Left lung (tissue), 10 donors: ENCODE measurements around the gene AKAP12. TPM values are rescaled to one million over a fixed set of nuclear protein-coding genes. Genes with fewer than 3 reads are reported as not detected.
A peak's percentile ranks its signal among the peaks of the same experiment; 100 is the strongest.

ENCODE experiments used
- ATAC-seq: fragments of 200-7000 bp; cut with Tn5 transposase; one replicate; pipeline ENCODE4 v1.9.1; 2020; ENCODE audit warnings: moderate library complexity
- DNase-seq, 4 donors: peaks; one replicate each; pipeline ENCODE4 v3.0.0-alpha.2; 2013 to 2020
- H3K27ac ChIP-seq, 2 donors: fragments of 200-600 bp; sonication (generic) in 1 of 2; one replicate each; pipeline versions ENCODE4 v1.5.0 to v1.8.0; 2020 to 2021
- H3K27me3 ChIP-seq, 2 donors: fragments of 200-600 bp; sonication (generic) in 1 of 2; one replicate each; pipeline versions ENCODE4 v1.5.0 to v1.8.0; 2020 to 2021
- H3K36me3 ChIP-seq, 2 donors: fragments of 200-600 bp; sonication (generic) in 1 of 2; one replicate each; pipeline versions ENCODE4 v1.5.0 to v1.8.0; 2020 to 2021
- H3K4me1 ChIP-seq, 2 donors: fragments of 200-600 bp; one replicate each; pipeline ENCODE4 v1.8.0; 2021
- H3K4me3 ChIP-seq, 2 donors: fragments of 200-600 bp; sonication (generic) in 1 of 2; one replicate each; pipeline versions ENCODE4 v1.5.0 to v1.8.0; 2020 to 2021; ENCODE audit warnings: mild to moderate bottlenecking in 1 of 2
- H3K9me3 ChIP-seq, 2 donors: fragments of 200-600 bp; sonication (generic) in 1 of 2; one replicate each; pipeline versions ENCODE4 v1.5.0 to v1.8.0; 2020 to 2021
- intact Hi-C, 2 donors: fragments of 100-400 bp; cut with DNase I; formaldehyde crosslinking; loops; one replicate each; pipeline versions ENCODE4 v1.11.2 to v1.14.2; 2022
- polyA plus RNA-seq, 6 donors: library from polyadenylated mRNA; unstranded; fragments of 120-200 nt; gene quantifications; one replicate each; pipeline ENCODE4 v1.2.1, GENCODE V29; 2013; ENCODE audit not compliant: insufficient read length in 6 of 6
- total RNA-seq, 2 donors: library from RNA; stranded (reverse); fragmentation: NEBNext Ultra II Directional; extraction: Animal tissue kit (Norgen Biotek cat#: 25700); gene quantifications; one replicate each; pipeline ENCODE4 v1.2.1, GENCODE V29; 2021
- TF ChIP-seq, protein P1 (sequence below), 2 donors: fragments of 200-600 bp; sonication (generic) in 1 of 2; IDR thresholded peaks; one replicate each; pipeline versions ENCODE4 v1.5.0 to v1.8.0; 2021; ENCODE audit warnings: antibody characterized with exemption in 2 of 2
- donor health status: DM: no; HTN: yes; CAD: no.
- donor health status: DM: no; HTN: no; CAD: no.

AKAP12 gene
- total and polyA plus RNA-seq, 8 donors = 28.9 to 125 (median 98.7) TPM

DNA sequence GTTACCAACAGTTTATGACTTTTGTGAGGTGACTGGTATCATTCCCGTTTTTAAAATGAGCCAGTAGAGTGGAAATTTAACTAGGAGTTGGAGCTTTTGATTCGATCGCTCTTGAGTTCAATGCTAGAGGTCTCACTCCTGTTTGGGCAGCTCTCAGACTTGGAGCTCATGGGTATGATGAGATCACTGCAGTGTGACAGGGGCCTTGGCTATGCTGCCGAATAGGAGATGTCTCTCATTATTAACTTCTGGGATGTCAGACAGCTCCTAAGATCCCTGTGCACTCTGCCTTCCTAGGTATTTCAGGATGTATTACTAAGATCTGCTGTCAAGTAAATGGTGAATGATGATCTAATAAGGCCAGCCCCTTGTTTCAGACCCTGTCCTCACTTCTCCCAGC lies 20.4 kb downstream of the AKAP12 start:
- no peak overlapping the region for H3K27ac ChIP-seq
- intact Hi-C loops = no loop called here
- H3K9me3 ChIP-seq = no peaks in the 10 kb centered on the region
- ATAC-seq (no peak), DNase-seq (no peak)
- H3K4me1 ChIP-seq = peaks cover 0 to 1% of the 10 kb centered on the region in 2 donors
- H3K36me3 ChIP-seq = no peaks in the 10 kb centered on the region
- TF ChIP-seq, protein P1, sequence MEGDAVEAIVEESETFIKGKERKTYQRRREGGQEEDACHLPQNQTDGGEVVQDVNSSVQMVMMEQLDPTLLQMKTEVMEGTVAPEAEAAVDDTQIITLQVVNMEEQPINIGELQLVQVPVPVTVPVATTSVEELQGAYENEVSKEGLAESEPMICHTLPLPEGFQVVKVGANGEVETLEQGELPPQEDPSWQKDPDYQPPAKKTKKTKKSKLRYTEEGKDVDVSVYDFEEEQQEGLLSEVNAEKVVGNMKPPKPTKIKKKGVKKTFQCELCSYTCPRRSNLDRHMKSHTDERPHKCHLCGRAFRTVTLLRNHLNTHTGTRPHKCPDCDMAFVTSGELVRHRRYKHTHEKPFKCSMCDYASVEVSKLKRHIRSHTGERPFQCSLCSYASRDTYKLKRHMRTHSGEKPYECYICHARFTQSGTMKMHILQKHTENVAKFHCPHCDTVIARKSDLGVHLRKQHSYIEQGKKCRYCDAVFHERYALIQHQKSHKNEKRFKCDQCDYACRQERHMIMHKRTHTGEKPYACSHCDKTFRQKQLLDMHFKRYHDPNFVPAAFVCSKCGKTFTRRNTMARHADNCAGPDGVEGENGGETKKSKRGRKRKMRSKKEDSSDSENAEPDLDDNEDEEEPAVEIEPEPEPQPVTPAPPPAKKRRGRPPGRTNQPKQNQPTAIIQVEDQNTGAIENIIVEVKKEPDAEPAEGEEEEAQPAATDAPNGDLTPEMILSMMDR (IDR thresholded peaks at IDR 0.05) = no peak
- H3K27me3 ChIP-seq = no peaks in the 10 kb centered on the region
- no peak overlapping the region for H3K4me3 ChIP-seq

DNA sequence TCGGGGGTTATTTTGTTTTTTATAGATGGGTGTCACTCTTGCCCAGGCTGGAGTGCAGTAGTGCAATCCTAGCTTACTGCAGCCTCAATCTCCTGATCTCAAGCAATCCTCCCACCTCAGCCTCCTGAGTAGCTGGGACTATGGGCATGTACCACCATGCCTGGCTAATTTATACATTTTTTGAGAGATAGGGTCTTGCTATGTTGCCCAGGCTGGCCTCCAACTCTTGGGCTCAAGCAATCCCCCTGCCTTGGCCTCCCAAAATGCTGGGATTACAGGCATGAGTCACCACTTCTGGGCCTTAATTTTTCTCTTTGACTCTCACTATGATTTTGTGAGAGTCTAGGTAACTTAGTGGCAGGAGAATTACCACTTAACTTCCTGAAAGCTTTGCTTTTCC lies 23.3 kb downstream of the AKAP12 start:
- H3K4me1 ChIP-seq = no peaks in the 10 kb centered on the region
- no peak overlapping the region for H3K27ac ChIP-seq
- intact Hi-C loops = no loop called here
- no peaks in the 10 kb centered on the region for H3K27me3 ChIP-seq
- no peak overlapping the region for H3K4me3 ChIP-seq
- no peak for DNase-seq
- TF ChIP-seq, protein P1 (IDR thresholded peaks at IDR 0.05) = no peak
- ATAC-seq = peak; percentile 41
- H3K36me3 ChIP-seq = no peaks in the 10 kb centered on the region
- no peaks in the 10 kb centered on the region for H3K9me3 ChIP-seq

DNA sequence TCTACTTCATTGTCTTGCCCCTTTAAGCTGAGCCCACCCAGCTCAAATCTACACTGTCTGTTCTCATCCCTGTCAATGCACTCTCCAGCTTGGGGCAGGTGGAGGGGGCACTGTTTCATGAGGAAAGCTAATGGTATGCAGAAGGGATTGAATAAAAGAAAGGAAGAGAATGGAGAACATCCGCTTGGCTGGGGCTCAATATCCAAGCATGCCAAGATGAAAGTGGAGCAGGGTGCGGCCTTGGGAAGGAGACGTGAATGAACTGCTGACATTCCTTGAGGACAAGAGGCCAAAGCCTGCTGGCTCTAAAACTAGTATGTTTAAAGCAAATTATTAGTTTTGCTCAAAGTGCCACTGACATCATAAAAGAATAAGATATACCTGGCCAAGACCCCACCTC lies 24.2 kb downstream of the AKAP12 start:
- Histone ChIP-seq H3K27me3 (no peaks in the 10 kb centered on the region), H3K27ac (no peak overlapping the region), H3K9me3 (no peaks in the 10 kb centered on the region), H3K4me3 (no peak overlapping the region), H3K36me3 (no peaks in the 10 kb centered on the region), H3K4me1 (no peaks in the 10 kb centered on the region)
- ATAC-seq (peak; percentile 78), DNase-seq (peak in 1 of 4 donors; percentile 46)
- TF ChIP-seq, protein P1 (IDR thresholded peaks at IDR 0.05) = no peak
- intact Hi-C loops = no loop called here

DNA sequence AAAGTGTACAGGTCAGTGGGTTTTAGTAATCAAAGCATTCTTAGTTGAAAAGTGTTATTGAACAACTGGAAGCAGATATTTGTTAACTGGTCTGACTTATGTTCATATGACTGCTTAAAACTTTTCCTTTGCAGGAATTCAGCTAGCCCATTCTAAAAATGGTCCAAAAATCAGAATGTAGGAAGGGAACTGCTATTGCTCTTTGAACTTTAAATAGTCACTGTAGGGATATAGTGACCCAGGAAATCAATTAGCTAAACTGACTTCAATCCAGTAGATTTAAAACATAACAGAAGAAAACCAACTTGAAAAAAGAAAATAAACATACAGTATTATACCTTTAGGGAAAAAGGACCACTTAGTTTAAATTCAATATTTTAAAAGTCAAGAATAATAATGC lies 25.5 kb downstream of the AKAP12 start:
- no peak for ATAC-seq
- H3K27ac ChIP-seq = no peak overlapping the region

DNA sequence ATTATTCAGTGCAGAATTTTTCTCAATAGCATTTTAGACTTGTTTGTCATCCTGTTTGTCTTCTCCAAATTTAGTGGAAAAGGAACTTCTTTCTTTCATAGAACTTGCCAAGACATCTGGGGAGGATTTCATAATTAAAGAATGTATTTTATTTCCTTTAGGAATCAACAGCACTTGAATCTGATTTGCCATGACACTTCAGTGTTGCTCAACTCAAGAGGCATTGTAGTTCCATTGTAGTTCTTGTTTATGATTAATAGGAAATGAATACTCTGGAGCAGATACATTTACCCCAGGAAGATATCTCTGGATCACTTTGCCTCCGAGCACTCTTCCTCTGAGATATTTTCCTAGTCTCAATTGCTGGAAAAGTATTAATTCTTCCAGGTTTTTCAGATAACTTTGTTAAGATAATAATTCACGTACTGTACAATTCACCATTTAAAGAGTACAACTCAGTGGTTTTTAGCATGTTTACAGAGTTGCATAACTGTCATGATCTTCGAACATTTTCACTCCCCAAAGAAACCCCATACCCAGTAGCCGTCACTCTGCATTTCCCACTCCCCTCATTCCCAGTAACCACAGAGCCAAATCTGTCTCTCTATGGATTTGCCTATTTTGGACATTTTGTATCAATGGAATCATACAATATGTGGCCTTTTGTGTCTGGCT lies 29.7 kb downstream of the AKAP12 start:
- H3K4me3 ChIP-seq = no peak overlapping the region
- intact Hi-C loops = no loop called here
- DNase-seq = no peak
- TF ChIP-seq, protein P1 (IDR thresholded peaks at IDR 0.05) = no peak
- H3K27me3 ChIP-seq = no peaks in the 10 kb centered on the region
- H3K9me3 ChIP-seq = no peaks in the 10 kb centered on the region
- peaks cover 0 to 6% of the 10 kb centered on the region in 2 donors for H3K4me1 ChIP-seq
- peak overlapping the region in 1 of 2 donors; percentile 28 for H3K27ac ChIP-seq
- no peaks in the 10 kb centered on the region for H3K36me3 ChIP-seq
- ATAC-seq = peak; percentile 27

More for the DNA sequence above, 25.5 kb downstream of the AKAP12 start:
- Histone ChIP-seq H3K27me3 (no peaks in the 10 kb centered on the region), H3K4me3 (no peak overlapping the region), H3K4me1 (peaks cover 0 to 6% of the 10 kb centered on the region in 2 donors), H3K36me3 (no peaks in the 10 kb centered on the region), H3K9me3 (no peaks in the 10 kb centered on the region)
- no peak for DNase-seq
- intact Hi-C loops = no loop called here
- TF ChIP-seq, protein P1 (IDR thresholded peaks at IDR 0.05) = no peak
